Esophagus muscularis mucosa (tissue), 3 donors: ENCODE results near the gene NGFR.

Experiments
- CTCF ChIP-seq, 3 experiments: fragments of 200-600 bp in 2 of 3; fragments of 450-650 bp in 1 of 3; sonication (generic) in 2 of 3; IDR thresholded peaks; one replicate each; pipeline ENCODE4 v1.5.1; 2017 to 2019; ENCODE audit warnings: antibody characterized with exemption in 3 of 3, mild to moderate bottlenecking in 2 of 3, moderate library complexity in 1 of 3
- POLR2A ChIP-seq: fragments of 450-650 bp; IDR thresholded peaks from one replicate; pipeline ENCODE4 v1.6.1; 2017; ENCODE audit warnings: antibody characterized with exemption, moderate library complexity, mild to moderate bottlenecking, low read depth

GRCh38 chr17:49501496-49501895, 6.4 kb downstream of the NGFR start:
- TF ChIP-seq POLR2A (no peak), CTCF (IDR thresholded peaks at IDR 0.05) (no peak)
